ENCODE measurements around the gene TIE1. TPM values are rescaled to one million over a fixed set of nuclear protein-coding genes. Genes with fewer than 3 reads are reported as not detected.

TIE1 gene
- total RNA-seq, 1 donor from 2014 or later = 0.36 TPM

DNA sequence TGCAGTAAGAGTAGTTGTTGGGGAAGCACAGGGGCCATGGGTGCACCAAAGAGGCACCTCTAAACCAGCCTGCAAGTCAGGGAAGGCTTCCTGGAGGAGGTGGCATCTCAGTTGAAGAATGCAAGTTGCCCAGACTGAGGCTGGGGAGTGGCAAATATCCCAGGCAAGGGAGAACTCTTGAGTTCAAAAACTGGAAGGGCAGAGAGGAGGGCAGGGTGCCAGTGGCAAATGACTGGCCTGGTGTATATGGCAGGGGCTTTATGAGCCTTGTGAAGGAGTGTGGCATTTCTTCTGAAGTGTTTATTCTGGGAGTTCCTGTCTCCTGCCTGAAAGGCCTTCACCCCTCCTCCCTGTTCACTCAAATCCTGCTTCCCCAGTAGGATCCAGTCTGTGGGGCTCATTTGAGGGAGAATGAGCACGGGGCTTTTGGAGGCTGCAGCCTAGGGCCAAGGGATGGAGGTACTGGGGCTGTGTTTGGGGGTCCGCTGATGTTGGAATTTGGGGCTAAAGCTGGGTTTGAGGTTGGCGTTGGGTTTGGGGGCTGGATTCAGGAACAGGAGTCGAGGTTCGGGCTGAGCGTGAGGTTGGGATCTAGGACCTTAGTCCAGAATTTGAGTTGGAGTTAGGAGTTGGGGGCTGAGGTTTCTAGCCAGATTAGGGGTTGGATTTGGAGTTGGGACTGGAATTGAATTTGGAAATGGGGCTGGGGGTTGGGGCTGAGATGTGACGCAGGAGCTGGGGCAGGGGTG is 31.0 kb upstream of the TIE1 start, which contains the start of gene TMEM125:
TSS of gene TMEM125 (plus strand) at position 357 of the 749 bp plus-strand sequence. CDS start 2,740 bp downstream, outside the sequence.
- Mint-ChIP-seq H3K4me3 (no peak within 1 kb of the TSS), H3K36me3 (ENCODE audit: low read depth) (peaks cover 5% of the 10 kb centered on the region), H3K27me3 (ENCODE audit: insufficient read depth) (peaks cover 17% of the 10 kb centered on the region), H3K27ac (no peak within 1 kb of the TSS), H3K9me3 (peaks cover 5% of the 10 kb centered on the region), H3K4me1 (ENCODE audit: low read depth) (peaks cover 25% of the 10 kb centered on the region)
- intact Hi-C loops (cut with micrococcal nuclease) = loop anchor here (5.0 kb wide), 1 partner anchor 98 kb away; the partner anchor contains the start of gene ELOVL1
- DNase-seq (ENCODE audit: low spot score) = no peak

DNA sequence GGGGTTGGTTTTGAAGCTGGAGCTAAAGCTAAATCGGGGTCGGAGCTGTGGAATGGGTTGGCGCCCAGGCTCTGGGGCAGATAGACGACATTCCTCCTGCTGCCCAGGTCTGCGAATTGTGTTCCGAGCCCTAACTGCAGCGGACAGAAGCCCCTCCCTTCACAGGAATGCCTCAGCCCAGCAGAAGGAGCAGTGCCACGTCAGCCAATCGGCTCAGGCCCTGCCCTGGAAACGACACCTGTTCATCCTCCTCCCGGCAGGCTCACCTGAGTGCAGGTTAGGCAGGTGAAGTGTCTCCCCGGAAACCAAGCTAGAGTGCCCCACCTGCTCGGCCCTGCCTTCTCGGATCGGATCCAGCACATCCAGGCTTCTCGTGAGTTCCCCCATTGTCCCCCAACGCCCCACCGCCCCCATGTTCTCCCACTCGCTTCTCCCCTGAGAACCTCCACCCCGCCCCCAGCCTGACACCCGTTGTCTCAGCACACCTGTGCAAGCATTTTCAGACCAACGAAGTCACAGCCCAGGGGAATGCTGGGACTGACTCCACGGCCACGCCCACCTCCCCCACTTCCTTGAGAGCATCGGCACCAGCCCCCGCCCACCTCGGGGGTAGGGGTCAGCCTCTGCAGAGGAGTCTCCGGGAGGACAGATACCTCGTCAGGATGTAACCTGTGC is 30.2 kb upstream of the TIE1 start:
- H3K4me1 Mint-ChIP-seq (ENCODE audit: low read depth) = peaks cover 30% of the 10 kb centered on the region
- H3K36me3 Mint-ChIP-seq (ENCODE audit: low read depth) = peaks cover 5% of the 10 kb centered on the region
- H3K4me3 Mint-ChIP-seq = no peak overlapping the region
- intact Hi-C loops (cut with micrococcal nuclease) = loop anchor here (5.0 kb wide), 1 partner anchor 97 kb away; the partner anchor contains the start of gene ELOVL1
- H3K9me3 Mint-ChIP-seq = peaks cover 5% of the 10 kb centered on the region
- peaks cover 17% of the 10 kb centered on the region for H3K27me3 Mint-ChIP-seq (ENCODE audit: insufficient read depth)
- H3K27ac Mint-ChIP-seq = no peak overlapping the region
- no peak for DNase-seq (ENCODE audit: low spot score)

DNA sequence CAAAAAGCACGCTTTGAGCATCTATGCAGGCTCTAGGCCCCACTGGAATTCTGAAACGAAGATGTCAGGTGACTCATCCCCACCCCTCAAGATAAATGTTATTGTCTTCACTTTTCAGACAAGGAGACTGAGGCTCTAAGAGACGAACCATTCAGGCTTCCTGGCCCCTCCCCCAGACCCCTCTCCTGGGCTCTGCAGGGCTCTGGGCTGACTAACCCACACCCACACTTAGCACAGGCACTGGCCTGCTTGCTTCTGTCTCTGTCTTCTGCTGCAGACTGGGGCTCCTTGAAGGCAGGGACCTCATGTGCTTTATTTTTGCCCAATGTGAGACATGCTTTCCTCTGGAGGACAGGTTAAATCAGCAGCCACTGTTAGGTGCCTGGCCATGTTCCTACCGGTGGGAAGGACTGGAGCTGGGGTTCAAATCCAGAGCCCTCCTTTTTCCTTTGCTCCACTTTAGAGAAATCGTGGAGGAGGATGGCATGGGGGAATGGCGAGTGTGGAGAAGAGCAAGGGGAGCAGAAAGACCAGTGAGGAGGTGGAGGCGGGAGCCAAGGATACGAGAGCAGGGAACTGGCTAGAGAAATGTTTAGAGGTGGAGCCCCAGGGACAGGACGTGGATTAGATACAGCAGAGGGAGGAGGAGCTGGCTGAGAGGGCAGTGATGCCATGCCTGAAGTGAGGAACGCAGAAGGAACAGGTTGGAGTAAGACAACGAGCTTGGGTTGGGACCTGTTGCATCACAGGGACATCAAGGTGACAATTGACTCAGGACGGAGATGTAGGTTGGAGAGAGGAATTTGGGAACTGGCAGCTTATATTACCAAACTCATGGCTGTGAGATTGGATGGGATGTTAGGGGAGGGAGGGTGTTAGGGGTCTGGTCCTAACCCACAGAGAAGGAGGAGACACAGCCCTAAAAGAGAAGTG is 29.3 kb upstream of the TIE1 start:
- Mint-ChIP-seq H3K27me3 (ENCODE audit: insufficient read depth) (peaks cover 14% of the 10 kb centered on the region), H3K27ac (peak overlapping the region; percentile 29), H3K4me3 (no peak overlapping the region), H3K4me1 (ENCODE audit: low read depth) (peaks cover 30% of the 10 kb centered on the region), H3K9me3 (peaks cover 5% of the 10 kb centered on the region), H3K36me3 (ENCODE audit: low read depth) (peaks cover 5% of the 10 kb centered on the region)
- intact Hi-C loops (cut with micrococcal nuclease) = loop anchor here (5.0 kb wide), 1 partner anchor 96 kb away; the partner anchor contains the start of gene ELOVL1
- DNase-seq (ENCODE audit: low spot score) = no peak

DNA sequence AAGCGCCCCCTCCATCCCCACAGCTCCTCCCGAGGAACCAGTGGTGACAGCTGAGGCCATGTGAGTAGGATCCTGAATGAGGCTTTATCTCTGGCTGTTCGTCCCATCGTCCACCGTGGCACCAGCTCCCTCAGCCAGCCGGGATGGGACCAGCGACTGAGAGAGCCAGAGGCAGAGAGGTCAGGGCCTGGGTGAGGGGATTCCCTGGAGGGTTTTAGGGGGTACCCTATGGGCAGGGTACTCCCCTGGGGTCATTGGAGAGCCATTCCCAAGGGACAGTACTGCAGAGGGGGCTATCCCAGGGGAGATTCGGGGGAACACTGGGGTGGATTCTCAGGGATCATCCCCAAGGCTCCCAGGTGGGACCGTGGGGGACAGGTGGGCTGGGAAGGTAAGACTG is 28.6 kb upstream of the TIE1 start:
- Mint-ChIP-seq H3K9me3 (peaks cover 5% of the 10 kb centered on the region), H3K4me3 (no peak overlapping the region), H3K36me3 (ENCODE audit: low read depth) (peaks cover 5% of the 10 kb centered on the region), H3K4me1 (ENCODE audit: low read depth) (peaks cover 30% of the 10 kb centered on the region), H3K27ac (no peak overlapping the region), H3K27me3 (ENCODE audit: insufficient read depth) (peaks cover 15% of the 10 kb centered on the region)
- intact Hi-C loops (cut with micrococcal nuclease) = loop anchor here (5.0 kb wide), 1 partner anchor 95 kb away; the partner anchor contains the start of gene ELOVL1
- DNase-seq (ENCODE audit: low spot score) = no peak

DNA sequence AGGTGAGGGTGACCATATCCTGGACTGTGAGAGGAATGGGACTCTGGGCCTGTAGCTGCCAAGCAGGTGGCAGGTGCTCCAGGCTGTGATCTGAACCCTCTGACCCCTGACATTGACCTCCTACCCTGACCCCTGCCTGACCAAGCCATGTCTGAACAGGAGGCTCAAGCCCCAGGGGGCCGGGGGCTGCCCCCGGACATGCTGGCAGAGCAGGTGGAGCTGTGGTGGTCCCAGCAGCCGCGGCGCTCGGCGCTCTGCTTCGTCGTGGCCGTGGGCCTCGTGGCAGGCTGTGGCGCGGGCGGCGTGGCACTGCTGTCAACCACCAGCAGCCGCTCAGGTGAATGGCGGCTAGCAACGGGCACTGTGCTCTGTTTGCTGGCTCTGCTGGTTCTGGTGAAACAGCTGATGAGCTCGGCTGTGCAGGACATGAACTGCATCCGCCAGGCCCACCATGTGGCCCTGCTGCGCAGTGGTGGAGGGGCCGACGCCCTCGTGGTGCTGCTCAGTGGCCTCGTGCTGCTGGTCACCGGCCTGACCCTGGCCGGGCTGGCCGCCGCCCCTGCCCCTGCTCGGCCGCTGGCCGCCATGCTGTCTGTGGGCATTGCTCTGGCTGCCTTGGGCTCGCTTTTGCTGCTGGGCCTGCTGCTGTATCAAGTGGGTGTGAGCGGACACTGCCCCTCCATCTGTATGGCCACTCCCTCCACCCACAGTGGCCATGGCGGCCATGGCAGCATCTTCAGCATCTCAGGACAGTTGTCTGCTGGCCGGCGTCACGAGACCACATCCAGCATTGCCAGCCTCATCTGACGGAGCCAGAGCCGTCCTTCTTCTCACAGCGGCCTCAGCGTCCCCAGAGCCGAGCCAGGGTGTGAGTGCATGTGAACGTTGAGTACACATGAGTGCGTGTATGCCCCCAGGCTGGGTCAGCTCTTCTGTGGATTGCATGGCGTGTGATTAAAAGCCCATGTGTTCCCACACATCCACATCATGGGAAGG is 27.9 kb upstream of the TIE1 start:
- intact Hi-C loops (cut with micrococcal nuclease) = loop anchor here (5.0 kb wide), 1 partner anchor 94 kb away; the partner anchor contains the start of gene ELOVL1
- peaks cover 15% of the 10 kb centered on the region for H3K27me3 Mint-ChIP-seq (ENCODE audit: insufficient read depth)
- H3K9me3 Mint-ChIP-seq = peaks cover 5% of the 10 kb centered on the region
- H3K4me1 Mint-ChIP-seq (ENCODE audit: low read depth) = peaks cover 30% of the 10 kb centered on the region
- H3K4me3 Mint-ChIP-seq = no peak overlapping the region
- no peak overlapping the region for H3K27ac Mint-ChIP-seq
- no peak for DNase-seq (ENCODE audit: low spot score)
- peaks cover 5% of the 10 kb centered on the region for H3K36me3 Mint-ChIP-seq (ENCODE audit: low read depth)

DNA sequence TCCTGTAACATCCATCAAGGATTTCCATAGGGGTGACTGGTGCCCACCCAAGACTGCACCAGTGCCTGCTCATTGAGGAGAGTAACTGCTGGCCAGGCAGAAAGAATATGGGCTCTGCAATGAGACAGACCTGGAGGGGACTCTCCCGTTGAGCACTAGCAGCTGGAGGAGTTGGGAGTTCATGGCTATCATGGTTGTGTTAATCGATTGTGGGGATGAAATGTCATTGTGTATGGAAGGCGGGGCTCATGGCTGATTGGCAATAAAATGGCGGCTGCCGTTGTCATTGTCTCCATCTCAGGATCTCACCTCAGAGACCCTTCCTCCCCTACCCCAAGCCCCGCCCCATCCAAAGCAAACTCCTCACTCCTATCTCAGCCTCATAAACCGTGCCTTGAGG is 27.1 kb upstream of the TIE1 start:
- Mint-ChIP-seq H3K9me3 (peaks cover 5% of the 10 kb centered on the region), H3K27me3 (ENCODE audit: insufficient read depth) (peaks cover 15% of the 10 kb centered on the region), H3K36me3 (ENCODE audit: low read depth) (peaks cover 5% of the 10 kb centered on the region), H3K4me1 (ENCODE audit: low read depth) (peaks cover 30% of the 10 kb centered on the region), H3K4me3 (no peak overlapping the region), H3K27ac (no peak overlapping the region)
- no peak for DNase-seq (ENCODE audit: low spot score)
- intact Hi-C loops (cut with micrococcal nuclease) = loop anchor here (2.0 to 5.0 kb wide), 2 partner anchors 21 to 94 kb away; partner anchors contain the start of gene ELOVL1

DNA sequence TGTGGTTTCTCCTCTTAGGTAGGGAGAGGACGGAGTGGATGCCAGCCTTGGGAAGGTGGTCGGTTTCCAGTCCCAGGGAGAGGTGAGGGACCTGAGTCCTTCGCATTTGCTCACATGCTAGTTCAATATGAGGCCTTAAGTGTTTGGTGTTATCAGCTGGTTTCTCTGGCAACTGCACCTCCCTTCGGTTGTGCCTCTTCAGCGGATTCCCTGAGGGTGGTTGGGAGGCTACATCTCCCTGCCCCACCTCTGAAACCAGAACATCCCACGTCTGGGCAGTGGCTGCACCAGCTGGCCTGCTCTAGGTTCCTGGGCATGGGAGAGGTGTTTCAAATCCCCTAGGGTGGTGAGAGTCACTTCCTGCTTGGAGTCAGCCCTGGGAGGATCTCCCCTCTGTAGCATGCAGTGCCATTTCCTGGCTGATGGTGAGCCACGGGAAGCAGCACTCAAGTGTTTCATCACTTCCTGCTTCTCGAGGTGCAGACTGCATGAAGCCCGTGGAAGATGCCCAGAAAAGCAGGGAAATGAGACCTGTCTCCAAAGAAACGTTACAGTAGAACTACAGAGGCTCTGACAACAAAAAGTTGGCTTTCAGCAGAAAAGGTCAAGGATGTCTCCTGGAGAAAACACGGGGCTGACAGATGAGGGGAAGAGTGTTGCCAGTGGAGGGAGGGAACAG is 26.5 kb upstream of the TIE1 start:
- peak; percentile 32 for DNase-seq (ENCODE audit: low spot score)
- peak overlapping the region; percentile 96 for H3K27ac Mint-ChIP-seq
- peaks cover 5% of the 10 kb centered on the region for H3K36me3 Mint-ChIP-seq (ENCODE audit: low read depth)
- peaks cover 5% of the 10 kb centered on the region for H3K9me3 Mint-ChIP-seq
- H3K4me1 Mint-ChIP-seq (ENCODE audit: low read depth) = peaks cover 30% of the 10 kb centered on the region
- intact Hi-C loops (cut with micrococcal nuclease) = loop anchor here (2.0 to 5.0 kb wide), 2 partner anchors 21 to 93 kb away; partner anchors contain the start of gene ELOVL1
- peaks cover 15% of the 10 kb centered on the region for H3K27me3 Mint-ChIP-seq (ENCODE audit: insufficient read depth)
- peak overlapping the region; percentile 20 for H3K4me3 Mint-ChIP-seq

DNA sequence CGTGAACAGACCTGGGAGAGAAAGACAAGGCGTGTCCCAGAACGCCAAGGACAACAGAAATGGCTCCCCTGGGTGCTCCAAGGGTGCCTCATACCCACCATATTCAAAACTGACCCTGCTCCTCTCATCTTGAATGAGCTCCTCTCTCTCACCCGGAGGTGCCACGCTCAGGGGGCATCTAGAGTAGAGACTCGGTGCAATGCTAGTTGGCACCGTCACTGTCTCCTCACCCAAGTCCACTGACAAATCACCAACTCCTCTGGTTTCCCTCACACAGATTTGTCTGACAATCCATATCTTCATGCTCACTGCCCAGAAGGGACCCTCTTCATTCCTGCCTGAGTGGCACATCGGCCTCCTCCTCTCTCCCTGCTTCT is 26.0 kb upstream of the TIE1 start:
- Mint-ChIP-seq H3K27me3 (ENCODE audit: insufficient read depth) (peaks cover 12% of the 10 kb centered on the region), H3K36me3 (ENCODE audit: low read depth) (peaks cover 5% of the 10 kb centered on the region), H3K27ac (peak overlapping the region; percentile 96), H3K4me1 (ENCODE audit: low read depth) (peaks cover 30% of the 10 kb centered on the region), H3K4me3 (no peak overlapping the region), H3K9me3 (peaks cover 5% of the 10 kb centered on the region)
- intact Hi-C loops (cut with micrococcal nuclease) = loop anchor here (2.0 to 5.0 kb wide), 2 partner anchors 20 to 93 kb away; partner anchors contain the start of gene ELOVL1
- DNase-seq (ENCODE audit: low spot score) = no peak

DNA sequence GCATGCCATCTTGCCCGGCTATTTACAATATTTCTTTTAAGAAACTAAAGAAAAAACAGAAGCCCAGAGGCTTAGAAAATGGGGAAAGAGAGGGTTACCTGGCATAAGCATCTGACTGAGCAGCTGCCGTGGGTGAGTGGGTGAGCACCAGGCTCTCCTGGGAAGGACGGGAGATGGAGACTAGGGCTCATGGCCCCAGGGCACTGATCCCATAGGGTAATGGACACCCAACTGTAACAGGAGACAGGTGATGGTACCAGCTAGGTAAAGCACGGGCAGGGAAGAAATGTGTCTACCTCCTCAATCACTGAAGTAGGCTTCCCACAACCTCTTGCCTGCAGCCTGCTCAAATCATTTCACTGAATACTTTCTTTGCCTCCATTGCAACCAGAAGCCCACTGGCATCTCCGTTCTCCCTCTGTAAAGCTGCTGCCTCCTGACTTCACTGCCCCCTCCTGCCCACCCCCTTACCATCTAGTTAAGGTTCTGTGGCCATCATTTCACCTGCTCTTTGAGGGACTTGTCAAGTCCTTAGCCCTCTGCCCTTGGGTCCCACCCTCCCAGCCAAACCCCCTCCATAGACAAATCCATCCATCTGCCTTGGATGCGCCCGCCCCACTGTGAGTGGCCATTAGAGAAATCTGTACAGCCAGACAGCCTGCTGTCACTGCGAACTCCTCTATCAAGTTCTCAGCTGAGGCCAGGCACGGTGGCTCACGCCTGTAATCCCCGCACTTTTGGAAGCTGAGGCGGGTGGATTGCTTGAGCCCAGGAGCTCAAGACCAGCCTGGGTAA is 24.8 kb upstream of the TIE1 start:
- H3K36me3 Mint-ChIP-seq (ENCODE audit: low read depth) = peaks cover 5% of the 10 kb centered on the region
- H3K27ac Mint-ChIP-seq = no peak overlapping the region
- no peak overlapping the region for H3K4me3 Mint-ChIP-seq
- peaks cover 5% of the 10 kb centered on the region for H3K9me3 Mint-ChIP-seq
- H3K4me1 Mint-ChIP-seq (ENCODE audit: low read depth) = peaks cover 23% of the 10 kb centered on the region
- no peak for DNase-seq (ENCODE audit: low spot score)
- peaks cover 12% of the 10 kb centered on the region for H3K27me3 Mint-ChIP-seq (ENCODE audit: insufficient read depth)
- intact Hi-C loops (cut with micrococcal nuclease) = loop anchor here (2.0 kb wide), 1 partner anchor 19 kb away; no protein-coding TSS in a partner anchor

DNA sequence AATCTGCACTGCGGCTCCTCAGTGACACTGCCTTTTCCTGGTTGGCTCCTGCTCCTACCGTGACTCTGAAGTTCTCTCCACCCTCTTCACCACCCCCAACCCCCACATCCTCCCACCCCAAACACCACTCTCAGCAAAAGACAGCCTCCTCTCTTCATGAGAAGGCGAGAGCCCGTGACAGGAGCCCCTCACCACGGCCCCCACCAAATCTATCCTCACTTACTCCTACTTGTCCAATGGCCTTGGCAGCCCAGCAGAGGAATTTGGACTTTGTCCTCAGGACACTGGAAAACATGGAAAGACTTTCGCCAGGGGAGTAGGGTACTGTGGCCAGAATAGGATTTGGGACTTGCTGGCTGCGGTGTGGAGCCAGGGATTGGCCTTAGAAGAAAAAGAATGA is 24.1 kb upstream of the TIE1 start:
- DNase-seq (ENCODE audit: low spot score) = no peak
- peaks cover 5% of the 10 kb centered on the region for H3K9me3 Mint-ChIP-seq
- H3K36me3 Mint-ChIP-seq (ENCODE audit: low read depth) = peaks cover 5% of the 10 kb centered on the region
- H3K27ac Mint-ChIP-seq = no peak overlapping the region
- no peak overlapping the region for H3K4me3 Mint-ChIP-seq
- intact Hi-C loops (cut with micrococcal nuclease) = no loop called here
- H3K27me3 Mint-ChIP-seq (ENCODE audit: insufficient read depth) = peaks cover 9% of the 10 kb centered on the region
- H3K4me1 Mint-ChIP-seq (ENCODE audit: low read depth) = peaks cover 17% of the 10 kb centered on the region
